HG02642 (cell line): ENCODE measurements around the gene SRXN1.

ENCODE experiments used
- ATAC-seq: cut with Tn5 transposase; IDR thresholded peaks from one replicate; pipeline ENCODE4 v1.9.1; 2021; ENCODE audit warnings: mild to moderate bottlenecking; ENCODE audit not compliant: unreplicated experiment, poor library complexity

SRXN1 gene

GRCh38 chr20:609371-609964 lies 43.5 kb downstream of the SRXN1 start:
- no peak for ATAC-seq

- ATAC-seq = no peak
Observed at GRCh38 chr20:608970-609369, 44.0 kb downstream of the SRXN1 start.

GRCh38 chr20:607476-607875 lies 45.5 kb downstream of the SRXN1 start:
- ATAC-seq = no peak

GRCh38 chr20:605237-605636 lies 47.8 kb downstream of the SRXN1 start:
- ATAC-seq = no peak

DNA sequence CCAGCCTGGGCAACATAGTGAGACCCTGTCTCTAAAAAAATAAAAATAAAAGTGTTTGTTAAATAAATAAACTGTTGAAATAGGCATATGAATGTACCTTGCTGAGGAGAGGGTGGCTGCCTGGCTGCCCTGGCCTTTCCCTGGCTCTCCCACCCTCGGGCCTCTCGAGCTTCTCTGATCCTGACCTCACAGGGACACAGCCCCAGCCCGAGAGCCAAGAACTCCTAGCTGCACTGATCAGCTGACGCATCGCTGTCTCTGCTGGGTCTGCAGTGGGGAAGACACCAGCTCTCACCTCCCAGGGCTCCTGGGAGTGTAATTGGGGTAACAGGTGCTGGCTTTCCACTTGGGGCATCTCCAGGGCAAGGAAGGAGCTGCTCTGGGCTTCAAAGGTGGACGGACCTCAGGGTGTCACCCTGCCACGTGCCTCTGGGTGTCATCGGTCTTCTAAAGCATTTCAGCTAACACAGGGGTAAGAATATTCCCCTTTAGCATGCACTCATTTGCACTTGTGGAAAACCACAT lies 49.8 kb downstream of the SRXN1 start:
- no peak for ATAC-seq

GRCh38 chr20:602111-602970 lies 50.7 kb downstream of the SRXN1 start:
- no peak for ATAC-seq

GRCh38 chr20:600736-601135 lies 52.3 kb downstream of the SRXN1 start:
- no peak for ATAC-seq

DNA sequence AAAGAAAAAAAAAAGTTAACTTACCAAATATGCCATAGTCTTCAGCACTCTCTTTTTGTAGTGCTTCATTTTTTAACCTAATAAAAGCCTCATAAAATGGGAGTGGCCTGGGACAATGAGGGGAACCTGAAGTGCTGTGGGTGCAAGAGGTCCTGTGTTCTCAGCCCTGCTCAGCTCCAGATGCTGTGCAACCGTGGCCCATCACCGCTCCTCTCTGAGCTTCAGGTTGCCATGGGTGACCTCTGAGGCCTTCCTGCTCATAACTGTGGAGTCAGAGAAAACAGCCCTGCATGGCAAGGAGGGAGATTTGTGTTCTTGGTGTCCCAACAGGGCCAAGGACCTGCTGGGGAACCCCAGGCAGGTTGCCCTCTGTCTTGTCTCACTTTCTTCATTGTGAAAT lies 52.9 kb downstream of the SRXN1 start:
- ATAC-seq = no peak

GRCh38 chr20:598133-598850 lies 54.7 kb downstream of the SRXN1 start:
- no peak for ATAC-seq

DNA sequence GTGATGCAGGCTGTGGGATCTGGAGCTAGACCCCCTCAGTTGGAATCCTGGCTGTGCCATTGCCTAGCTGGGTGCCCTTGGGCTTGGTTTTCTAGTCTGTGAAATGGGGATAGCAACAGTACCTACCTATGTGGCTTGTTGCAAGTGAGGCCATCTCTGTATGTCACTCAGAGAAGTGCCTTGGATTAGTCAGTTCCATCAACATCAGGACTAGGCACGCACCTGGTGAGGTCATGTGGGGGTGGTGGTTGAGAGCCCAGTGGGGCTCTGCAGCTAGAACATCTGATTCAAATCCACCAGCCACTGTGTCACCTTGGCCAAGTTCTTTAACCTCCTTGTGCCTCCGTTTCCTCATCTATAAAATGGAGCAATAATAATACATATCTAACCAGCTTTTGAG lies 55.4 kb downstream of the SRXN1 start:
- ATAC-seq = no peak
